Trophoblast cell (in vitro differentiated cells and primary cell): ENCODE results near the gene OSTF1.
A peak's percentile ranks its signal among the peaks of the same experiment; 100 is the strongest.

Source experiments
- DNase-seq, 2 donors: peaks; one replicate each; pipeline ENCODE4 v3.0.0-alpha.2; 2016
- H2AFZ ChIP-seq: 2 replicates; pipeline ENCODE4 v1.6.1; 2013; ENCODE audit warnings: low read length, moderate library complexity, mild to moderate bottlenecking; ENCODE audit not compliant: insufficient read depth, poor library complexity
- H2AK5ac ChIP-seq: 2 replicates; pipeline ENCODE4 v1.6.1; 2013; ENCODE audit warnings: mild to moderate bottlenecking, low read length
- H2BK120ac ChIP-seq: 2 replicates; pipeline ENCODE4 v1.6.1; 2013; ENCODE audit warnings: low read length, mild to moderate bottlenecking, moderate library complexity; ENCODE audit not compliant: insufficient read depth, poor library complexity
- H2BK12ac ChIP-seq: 2 replicates; pipeline ENCODE4 v1.6.1; 2013; ENCODE audit warnings: mild to moderate bottlenecking, low read length, moderate library complexity
- H2BK5ac ChIP-seq: 2 replicates; pipeline ENCODE4 v1.6.1; 2013; ENCODE audit warnings: low read length, low read depth, moderate library complexity, mild to moderate bottlenecking; ENCODE audit not compliant: poor library complexity
- H3K14ac ChIP-seq: 2 replicates; pipeline ENCODE4 v1.6.1; 2013; ENCODE audit warnings: mild to moderate bottlenecking, low read length
- H3K18ac ChIP-seq: 2 replicates; pipeline ENCODE4 v1.6.1; 2013; ENCODE audit warnings: mild to moderate bottlenecking, low read length
- H3K23ac ChIP-seq: 2 replicates; pipeline ENCODE4 v1.6.1; 2013; ENCODE audit warnings: low read length
- H3K27ac ChIP-seq: 2 replicates; pipeline ENCODE4 v1.5.1; 2013; ENCODE audit warnings: low read depth, mild to moderate bottlenecking, inconsistent platforms, low read length, moderate library complexity
- H3K27me3 ChIP-seq: 2 replicates; pipeline ENCODE4 v1.6.1; 2013; ENCODE audit warnings: inconsistent platforms, mild to moderate bottlenecking, low read length, moderate library complexity; ENCODE audit not compliant: insufficient read depth
- H3K36me3 ChIP-seq, 2 experiments: 1 replicate in 1 of 2; 2 replicates in 1 of 2; pipeline ENCODE4 v1.6.1; 2013; ENCODE audit warnings: low read length in 2 of 2, mild to moderate bottlenecking in 2 of 2, moderate library complexity in 1 of 2; ENCODE audit not compliant: insufficient read depth in 2 of 2, control insufficient read depth in 1 of 2
- H3K4ac ChIP-seq: 2 replicates; pipeline ENCODE4 v1.6.1; 2013; ENCODE audit warnings: low read depth, mild to moderate bottlenecking, low read length, moderate library complexity
- H3K4me1 ChIP-seq, 2 experiments: 1 replicate in 1 of 2; 2 replicates in 1 of 2; pipeline ENCODE4 v1.6.1; 2013; ENCODE audit warnings: low read length in 2 of 2, mild to moderate bottlenecking in 2 of 2, moderate library complexity in 1 of 2; ENCODE audit not compliant: insufficient read depth in 2 of 2, control insufficient read depth in 1 of 2
- H3K4me2 ChIP-seq: 2 replicates; pipeline ENCODE4 v1.6.1; 2013; ENCODE audit warnings: inconsistent platforms, mild to moderate bottlenecking, low read length, moderate library complexity
- H3K4me3 ChIP-seq: 2 replicates; pipeline ENCODE4 v1.5.1; 2013; ENCODE audit warnings: mild to moderate bottlenecking, low read depth, low read length, inconsistent platforms
- H3K79me1 ChIP-seq: one replicate; pipeline ENCODE4 v1.6.1; 2013; ENCODE audit warnings: low read length
- H3K79me2 ChIP-seq: 2 replicates; pipeline ENCODE4 v1.6.1; 2013; ENCODE audit warnings: low read length, mild to moderate bottlenecking; ENCODE audit not compliant: control insufficient read depth, insufficient read depth, poor library complexity
- H3K9ac ChIP-seq: 2 replicates; pipeline ENCODE4 v1.6.1; 2013; ENCODE audit warnings: mild to moderate bottlenecking, low read length
- H3K9me3 ChIP-seq: 2 replicates; pipeline ENCODE4 v1.6.1; 2013; ENCODE audit warnings: low read depth, mild to moderate bottlenecking, control low read depth, inconsistent platforms, low read length; ENCODE audit not compliant: insufficient read depth
- H4K12ac ChIP-seq: 2 replicates; pipeline ENCODE4 v1.6.1; 2013; ENCODE audit warnings: low read depth, mild to moderate bottlenecking, low read length, moderate library complexity
- H4K8ac ChIP-seq: 2 replicates; pipeline ENCODE4 v1.6.1; 2013; ENCODE audit warnings: low read depth, mild to moderate bottlenecking, low read length, moderate library complexity
- H4K91ac ChIP-seq: one replicate; pipeline ENCODE4 v1.6.1; 2013; ENCODE audit warnings: low read depth, mild to moderate bottlenecking, low read length, moderate library complexity
- WGBS: extraction: QIAGEN DNeasy Blood & Tissue Kit; methylation state at CpG from one replicate; pipeline ENCODE4 v1.1.7; 2013; ENCODE audit warnings: missing lambda C conversion rate; ENCODE audit not compliant: insufficient read length, insufficient coverage; ENCODE audit errors: extremely low coverage; 5-methylcytosine and 5-hydroxymethylcytosine counted together

Gene OSTF1

DNA sequence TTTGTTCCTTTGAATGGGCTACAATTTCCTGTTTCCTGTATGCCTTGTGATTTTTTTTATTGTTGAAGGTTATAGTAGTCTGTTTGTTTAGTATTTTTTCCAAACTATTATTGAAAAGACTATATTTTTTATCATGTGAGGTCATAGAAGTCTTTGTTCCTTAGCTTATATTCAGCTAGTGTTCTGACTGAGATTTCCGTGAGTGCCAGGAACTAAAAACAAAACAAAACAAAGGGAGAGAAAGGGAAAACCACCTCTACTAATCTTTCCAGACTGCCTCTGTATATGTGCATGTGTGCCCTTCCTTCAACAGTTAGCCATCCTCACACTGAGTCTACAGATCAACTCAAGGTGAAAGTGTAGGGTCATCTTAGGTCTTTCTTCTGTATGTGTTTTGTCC lies 79.0 kb downstream of the OSTF1 start:
- DNase-seq: no peak
- no peak overlapping the region for H2BK5ac ChIP-seq
- H3K36me3 ChIP-seq: no peaks in the 10 kb centered on the region
- H3K79me2 ChIP-seq: peaks cover 1% of the 10 kb centered on the region
- WGBS: no CpG with 5 or more reads among the region's 1 CpG
- no peak overlapping the region for H3K23ac ChIP-seq
- H3K27ac ChIP-seq: peak overlapping the region; percentile 28
- no peak overlapping the region for H2BK12ac ChIP-seq
- H2AFZ ChIP-seq: no peak overlapping the region
- H3K4me3 ChIP-seq: no peak overlapping the region
- no peaks in the 10 kb centered on the region for H3K27me3 ChIP-seq
- peak overlapping the region; percentile 53 for H2BK120ac ChIP-seq
- no peak overlapping the region for H3K4ac ChIP-seq
- H3K4me2 ChIP-seq: no peak overlapping the region
- no peak overlapping the region for H4K91ac ChIP-seq
- peaks cover 13 to 15% of the 10 kb centered on the region in 2 experiments for H3K4me1 ChIP-seq
- H3K18ac ChIP-seq: no peak overlapping the region
- H4K12ac ChIP-seq: no peak overlapping the region
- no peak overlapping the region for H3K9ac ChIP-seq
- no peak overlapping the region for H3K14ac ChIP-seq
- H3K9me3 ChIP-seq: no peaks in the 10 kb centered on the region
- no peak overlapping the region for H2AK5ac ChIP-seq
- H3K79me1 ChIP-seq: peaks cover 15% of the 10 kb centered on the region
- H4K8ac ChIP-seq: no peak overlapping the region

DNA sequence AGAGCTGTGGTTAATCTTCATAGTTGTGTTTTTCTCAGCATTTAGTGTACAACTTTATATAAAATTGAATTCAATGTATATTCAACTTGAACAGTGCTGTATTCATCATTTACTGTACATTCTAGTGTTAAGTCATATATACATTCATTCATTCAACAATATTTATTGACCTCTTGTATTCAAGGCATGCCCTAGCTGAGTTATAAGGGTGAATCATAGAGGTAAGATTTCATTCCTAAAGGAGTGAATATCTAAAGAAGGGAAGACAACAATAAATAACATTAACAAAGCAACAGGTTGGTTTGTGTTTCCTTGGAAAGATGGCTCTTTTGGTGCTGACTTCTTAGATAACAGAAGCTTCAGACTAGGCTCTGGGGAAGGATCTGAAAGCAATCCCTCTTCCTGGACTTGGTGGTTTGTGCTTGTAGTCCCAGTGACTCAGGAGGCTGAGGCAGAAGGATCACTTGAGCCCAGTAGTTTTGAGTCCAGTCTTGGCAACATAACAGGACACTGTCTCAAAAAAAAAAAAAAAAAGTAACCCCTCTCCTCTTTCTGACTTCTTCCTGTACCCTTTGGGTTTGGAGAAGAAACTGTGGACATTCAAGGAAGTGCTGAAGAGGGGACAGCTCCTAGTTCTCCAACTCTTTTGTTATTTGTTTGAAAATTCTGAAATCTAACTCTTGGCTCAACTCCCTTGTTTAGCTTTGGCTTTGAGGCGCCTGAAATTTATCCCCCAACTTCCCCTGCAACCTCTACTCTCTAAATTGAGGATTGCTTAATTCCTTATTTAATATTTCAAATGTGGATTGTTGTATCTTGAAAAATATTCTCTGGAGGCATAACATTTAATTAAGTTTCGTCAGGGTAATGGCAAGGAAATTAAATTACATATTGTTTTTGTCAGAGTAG lies 80.2 kb downstream of the OSTF1 start:
- DNase-seq: peak in 1 of 2 donors; percentile 34
- WGBS: no CpG with 5 or more reads among the region's 2 CpGs
- Histone ChIP-seq H2BK5ac (peak overlapping the region; percentile 79), H4K12ac (no peak overlapping the region), H3K9me3 (no peaks in the 10 kb centered on the region), H4K8ac (peak overlapping the region; percentile 47), H3K79me2 (peaks cover 1% of the 10 kb centered on the region), H3K4ac (no peak overlapping the region), H3K27me3 (no peaks in the 10 kb centered on the region), H3K27ac (peak overlapping the region; percentile 3), H3K18ac (peak overlapping the region; percentile 56), H3K36me3 (no peaks in the 10 kb centered on the region), H4K91ac (peak overlapping the region; percentile 35), H2AK5ac (peak overlapping the region; percentile 53), H3K79me1 (peaks cover 15% of the 10 kb centered on the region), H3K14ac (no peak overlapping the region), H3K4me1 (peaks cover 13 to 17% of the 10 kb centered on the region in 2 experiments), H3K4me3 (no peak overlapping the region), H2BK120ac (peak overlapping the region; percentile 53), H3K23ac (no peak overlapping the region), H2BK12ac (peak overlapping the region; percentile 99), H2AFZ (no peak overlapping the region), H3K9ac (no peak overlapping the region), H3K4me2 (no peak overlapping the region)

DNA sequence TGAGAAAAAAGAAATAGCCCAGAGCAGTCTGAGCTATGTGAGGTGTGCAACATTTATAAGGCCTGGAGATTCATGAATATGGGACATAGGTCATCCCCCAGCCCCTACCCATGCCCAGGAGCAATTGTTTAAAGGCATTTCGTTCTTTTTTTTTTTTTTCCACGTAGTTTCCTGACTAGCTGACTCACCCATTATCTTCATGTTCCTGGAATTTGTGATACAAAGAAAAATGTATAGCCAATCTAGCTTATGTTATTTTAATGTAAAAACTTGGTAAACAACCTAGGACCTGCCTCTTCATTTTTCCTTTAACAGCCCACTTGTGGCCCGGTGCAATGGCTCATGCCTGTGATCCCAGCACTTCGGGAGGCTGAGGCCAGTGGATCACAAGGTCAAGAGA lies 81.3 kb downstream of the OSTF1 start:
- Histone ChIP-seq H2AK5ac (peak overlapping the region; percentile 86), H4K12ac (peak overlapping the region; percentile 94), H2BK5ac (peak overlapping the region; percentile 100), H4K8ac (peak overlapping the region; percentile 99), H3K18ac (peak overlapping the region; percentile 97), H3K79me2 (peaks cover 1% of the 10 kb centered on the region), H2AFZ (no peak overlapping the region), H3K27me3 (no peaks in the 10 kb centered on the region), H4K91ac (peak overlapping the region; percentile 99), H3K36me3 (no peaks in the 10 kb centered on the region), H3K4ac (peak overlapping the region; percentile 97), H2BK120ac (peak overlapping the region; percentile 100), H3K4me1 (peaks cover 13 to 17% of the 10 kb centered on the region in 2 experiments), H3K9ac (no peak overlapping the region), H3K79me1 (peaks cover 15% of the 10 kb centered on the region), H3K23ac (no peak overlapping the region), H2BK12ac (peak overlapping the region; percentile 100), H3K4me3 (no peak overlapping the region), H3K4me2 (no peak overlapping the region), H3K27ac (peak overlapping the region; percentile 95), H3K9me3 (no peaks in the 10 kb centered on the region), H3K14ac (peak overlapping the region; percentile 97)
- DNase-seq: peak; percentile 63 to 90
- no CpG with 5 or more reads among the region's 4 CpGs for WGBS

GRCh38 chr9:75170898-75171360 lies 82.6 kb downstream of the OSTF1 start:
- no CpG with 5 or more reads among the region's 2 CpGs for WGBS
- Histone ChIP-seq H3K4ac (no peak overlapping the region), H3K9ac (no peak overlapping the region), H3K4me3 (no peak overlapping the region), H3K14ac (no peak overlapping the region), H3K79me1 (peaks cover 15% of the 10 kb centered on the region), H2AK5ac (no peak overlapping the region), H4K8ac (no peak overlapping the region), H2BK12ac (peak overlapping the region; percentile 67), H3K79me2 (peaks cover 1% of the 10 kb centered on the region), H3K27ac (peak overlapping the region; percentile 62), H2BK5ac (peak overlapping the region; percentile 74), H2BK120ac (peak overlapping the region; percentile 90), H3K4me2 (no peak overlapping the region), H4K12ac (no peak overlapping the region), H3K4me1 (peaks cover 13 to 17% of the 10 kb centered on the region in 2 experiments), H3K27me3 (no peaks in the 10 kb centered on the region), H3K23ac (no peak overlapping the region), H2AFZ (no peak overlapping the region), H3K18ac (no peak overlapping the region), H3K36me3 (no peaks in the 10 kb centered on the region), H4K91ac (peak overlapping the region; percentile 93), H3K9me3 (no peaks in the 10 kb centered on the region)
- peak; percentile 46 to 77 for DNase-seq
